Stimulated activated CD8-positive, alpha-beta memory T cell treated with anti-CD3 and anti-CD28 coated beads, Interleukin-15, amount 100 ng/mL, for 1 hour (primary cell): Measurements from ENCODE around the gene ERAL1.
"Not testable (repeated sequence)": the region's sequence is repeated elsewhere in the genome, so short reads cannot be mapped to it uniquely, and the experiment has no call there.

Experiments
- DNase-seq: peaks from one replicate; pipeline ENCODE4 v3.0.0-alpha.2; 2020; ENCODE audit warnings: low read depth

ERAL1 gene

DNA sequence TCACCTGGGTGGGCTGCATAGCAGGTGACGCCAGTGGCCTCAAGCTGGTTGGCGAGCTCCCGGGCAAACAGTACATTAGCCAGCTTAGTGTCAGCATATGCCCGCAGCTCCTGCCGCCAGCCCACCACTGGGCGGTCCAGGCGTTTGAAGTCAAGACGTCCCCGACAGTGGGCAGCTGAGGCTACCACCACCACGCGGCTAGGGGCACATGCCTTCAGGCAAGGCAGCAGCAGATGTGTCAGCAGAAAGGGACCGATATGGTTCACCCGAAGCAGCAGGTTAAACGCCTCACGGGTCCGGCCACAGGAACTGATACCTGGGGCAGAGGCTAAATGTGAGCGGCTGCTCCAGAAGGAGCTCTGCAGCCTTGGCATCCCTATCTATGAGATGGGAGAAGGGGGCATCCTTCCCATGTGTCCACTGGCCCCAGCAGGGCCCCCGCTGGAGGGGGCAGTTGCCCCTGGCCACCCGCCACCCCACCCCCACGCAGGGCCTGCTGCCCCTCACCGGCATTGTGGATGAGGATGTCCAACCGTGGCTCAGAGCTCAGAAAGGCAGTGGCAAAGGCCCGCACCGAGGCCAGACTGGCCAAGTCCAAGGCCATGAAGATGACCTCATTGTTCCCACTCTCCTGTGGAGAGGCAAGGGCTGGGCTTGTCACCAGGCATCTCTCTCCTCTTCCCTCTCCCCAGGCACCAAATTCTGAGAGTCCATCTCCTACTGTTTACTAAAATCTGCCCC lies 46.3 kb downstream of the ERAL1 start:
- DNase-seq = no peak

DNA sequence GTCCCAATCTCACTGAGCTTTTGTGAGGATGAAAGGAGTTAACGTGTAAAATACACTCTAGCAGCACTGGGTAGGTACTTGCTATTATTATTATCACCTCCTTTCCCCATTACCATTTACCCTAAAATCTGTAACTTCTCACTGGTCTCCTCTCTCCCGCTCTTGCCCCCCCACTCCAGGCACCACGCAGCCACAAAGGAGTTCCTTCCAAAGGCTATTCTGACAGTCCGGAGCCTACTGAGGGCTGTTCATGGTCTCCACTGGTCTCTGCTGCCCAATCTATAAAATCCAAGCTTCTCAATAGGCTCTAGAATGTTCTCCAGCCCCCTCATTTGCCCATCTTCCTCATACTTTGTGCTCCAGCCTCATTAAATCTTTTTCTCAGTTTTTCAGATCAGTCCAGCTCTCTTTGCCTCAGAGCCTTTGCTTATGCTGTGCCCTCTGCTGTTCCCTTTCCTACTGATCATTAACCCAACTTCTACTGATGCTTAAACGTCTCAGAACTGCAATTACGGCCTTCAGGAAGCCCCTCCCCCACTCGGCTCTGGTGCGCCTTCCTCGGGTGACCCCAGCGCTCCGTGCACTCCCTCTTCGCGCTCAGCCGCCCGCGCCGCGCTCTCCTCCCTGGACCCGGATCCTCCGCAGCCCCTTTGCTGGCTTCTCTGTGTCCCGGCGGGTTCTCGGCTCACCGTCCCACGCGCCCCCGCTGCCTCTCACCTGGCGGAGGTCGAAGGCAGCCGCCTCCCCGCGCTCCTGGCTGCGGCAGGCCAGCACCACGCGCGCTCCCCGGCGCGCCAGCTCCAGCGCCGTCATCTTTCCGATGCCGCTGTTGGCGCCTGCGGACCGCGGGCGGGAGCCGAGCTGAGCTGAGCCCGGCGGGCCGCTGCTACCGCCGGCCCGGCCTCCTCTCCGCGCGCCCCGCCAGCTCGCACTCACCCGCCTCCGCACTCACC lies 47.3 kb downstream of the ERAL1 start:
- DNase-seq = peak; percentile 10

DNA sequence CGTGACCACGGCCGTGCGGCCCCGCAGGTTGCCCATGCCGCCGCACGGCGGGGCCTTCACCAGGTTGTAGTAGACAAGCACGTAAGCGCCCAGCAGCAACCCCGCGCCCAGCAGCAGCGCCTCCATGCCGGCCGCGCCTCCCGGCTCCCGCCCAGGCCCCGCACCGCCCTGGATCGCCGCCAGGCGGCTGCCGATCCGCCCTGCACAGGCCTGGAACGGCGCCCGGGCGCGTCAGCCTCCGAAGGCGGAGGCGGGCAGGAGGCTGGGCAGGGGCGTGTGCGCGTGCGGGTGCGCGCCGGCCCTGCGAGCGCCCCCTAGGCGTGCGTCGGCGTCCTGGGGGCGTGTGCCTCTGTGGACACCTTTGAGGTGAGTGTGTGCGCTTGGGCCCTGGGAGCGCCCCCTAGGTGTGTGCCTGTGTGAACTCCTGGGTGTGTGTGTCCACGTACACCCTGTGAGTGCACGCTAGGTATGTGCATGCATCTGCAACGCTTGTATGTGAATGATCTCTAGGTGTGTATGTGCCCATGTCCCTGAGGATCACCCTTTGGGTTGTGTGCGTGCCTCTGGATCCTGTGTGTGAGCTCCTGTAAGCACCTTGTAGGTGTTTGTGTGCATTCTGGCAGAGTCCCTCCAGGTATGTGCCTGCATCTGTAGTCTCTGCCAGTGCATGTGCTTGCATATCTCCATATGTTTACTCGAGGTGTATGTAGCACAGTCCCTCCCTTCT lies 48.2 kb downstream of the ERAL1 start, which contains the start of gene DHRS13:
Gene DHRS13 (minus strand): TSS at position 261 of the 727 bp plus-strand sequence. CDS start 135 bp downstream, at position 126.
- peak; percentile 79 for DNase-seq

DNA sequence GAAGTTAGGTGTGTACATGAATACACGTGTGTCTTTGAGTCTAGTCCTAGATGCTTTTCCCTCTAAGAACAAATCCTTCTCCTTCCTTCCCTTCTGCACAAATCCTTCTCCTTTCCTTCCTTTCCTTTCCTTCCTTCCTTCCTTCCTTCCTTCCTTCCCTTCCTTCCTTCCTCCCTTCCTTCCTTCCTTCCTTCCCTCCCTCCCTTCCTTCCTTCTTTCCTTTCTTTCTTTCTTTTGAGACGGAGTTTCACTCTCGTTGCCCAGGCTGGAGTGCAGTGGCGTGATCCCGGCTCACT lies 48.7 kb downstream of the ERAL1 start:
- DNase-seq = not testable (repeated sequence)

DNA sequence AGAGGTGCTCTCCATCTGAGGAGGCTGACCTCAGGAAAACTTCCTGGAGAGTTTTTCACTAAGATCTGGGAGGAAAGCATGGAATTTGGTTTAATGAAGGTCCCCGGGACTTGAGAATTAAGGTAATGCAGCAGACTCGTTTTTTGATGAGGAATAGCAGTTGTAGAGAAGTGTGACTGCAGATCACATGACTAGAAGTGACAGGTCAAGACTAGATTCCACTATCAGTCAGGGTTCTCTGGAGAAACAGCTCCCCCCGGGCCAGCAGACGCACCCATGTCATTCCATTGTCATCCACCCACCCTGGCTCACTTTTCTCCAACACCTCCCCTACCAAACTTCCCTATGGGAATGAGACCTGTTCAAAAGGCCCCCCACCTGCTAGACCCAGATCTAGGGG lies 50.0 kb downstream of the ERAL1 start:
- DNase-seq = no peak

DNA sequence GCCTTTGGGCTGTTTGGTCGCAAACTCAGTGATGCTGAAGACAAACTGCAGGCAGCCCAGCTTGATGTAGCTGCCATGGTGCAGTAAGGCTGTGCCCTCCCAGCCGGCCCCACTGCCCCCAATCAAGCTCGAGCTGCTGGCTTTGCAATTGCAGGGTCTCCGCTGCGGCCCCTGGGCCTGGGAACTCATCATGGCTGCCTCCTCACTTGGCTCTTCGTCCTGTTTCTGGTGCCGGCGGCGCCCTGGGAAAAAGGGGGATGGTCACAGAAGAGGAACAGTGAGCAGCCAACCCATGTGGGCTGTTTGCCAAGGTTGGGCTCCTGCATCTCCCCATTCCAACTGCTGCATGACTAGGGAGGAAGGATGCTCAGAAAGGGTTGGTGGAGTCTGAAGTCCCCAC lies 51.5 kb downstream of the ERAL1 start:
- DNase-seq = no peak

DNA sequence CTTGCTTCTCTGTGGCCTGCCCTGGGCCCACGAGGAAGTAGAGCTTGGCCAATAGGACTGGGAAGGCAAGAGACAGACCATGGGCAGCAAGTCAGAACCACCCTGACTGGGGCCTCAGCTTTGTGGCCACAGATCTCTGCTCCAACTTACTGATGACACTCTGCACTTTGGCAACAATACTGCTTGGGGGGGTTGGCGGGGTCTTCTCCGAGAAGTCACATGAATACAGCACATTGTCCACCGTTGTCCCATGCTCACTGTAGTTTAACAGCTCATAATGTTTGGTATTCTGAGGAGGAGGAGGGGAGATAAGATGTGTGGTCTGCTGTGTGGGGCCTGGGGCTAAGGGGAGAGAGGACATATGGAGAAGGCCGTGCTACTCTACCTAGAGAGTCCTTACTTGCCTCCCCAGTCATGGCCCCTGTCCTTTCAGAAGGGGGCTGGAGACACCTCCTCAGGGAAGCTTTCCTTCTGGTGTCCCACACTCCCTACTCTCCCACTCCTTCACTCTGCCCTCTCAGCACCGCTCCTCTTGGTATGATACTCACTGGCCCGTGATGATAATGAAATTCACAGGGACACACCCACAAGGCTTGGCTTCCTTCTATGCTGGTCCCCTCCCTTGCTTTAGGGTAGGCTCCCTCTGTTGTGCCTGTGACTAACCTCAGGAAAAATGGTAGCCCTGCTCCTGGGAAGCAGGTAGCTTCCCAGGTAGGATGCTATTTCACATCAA lies 52.1 kb downstream of the ERAL1 start:
- no peak for DNase-seq

DNA sequence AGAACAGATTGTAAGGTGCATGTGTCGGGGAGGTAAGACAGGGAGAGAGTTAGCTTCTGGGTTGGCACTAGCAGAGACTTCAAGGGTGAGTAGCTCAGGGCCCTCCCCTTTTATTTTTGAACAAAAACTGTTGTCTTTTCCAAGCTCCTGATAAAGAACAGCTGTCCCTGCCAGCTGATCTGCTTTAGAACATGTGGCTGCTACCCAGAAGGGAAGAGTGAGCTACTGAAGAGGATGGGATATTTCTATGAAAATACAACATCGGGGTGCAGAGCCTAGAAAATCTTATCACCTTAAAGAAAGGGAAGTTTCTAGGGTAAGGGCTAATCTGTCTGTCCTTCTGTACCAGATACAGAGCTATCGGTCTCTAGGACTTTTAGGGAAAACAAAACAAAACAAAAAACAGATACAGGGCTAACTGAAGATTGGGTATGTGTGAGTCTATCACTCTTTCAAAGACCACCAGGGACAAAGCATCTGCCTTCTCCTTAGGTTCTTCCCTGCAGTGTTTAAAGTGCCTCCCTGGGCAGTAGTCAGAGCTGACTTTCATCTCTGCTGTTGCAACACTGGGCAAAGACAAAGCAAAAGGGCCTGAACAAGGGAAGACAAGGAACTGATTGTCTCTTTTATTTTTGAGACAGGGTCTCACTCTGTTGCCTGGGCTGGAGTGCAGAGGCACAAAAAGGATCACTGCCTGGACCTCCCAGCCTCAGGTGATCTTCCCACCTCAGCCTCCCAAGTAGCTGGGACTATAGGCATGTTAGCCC lies 53.1 kb downstream of the ERAL1 start:
- no peak for DNase-seq

DNA sequence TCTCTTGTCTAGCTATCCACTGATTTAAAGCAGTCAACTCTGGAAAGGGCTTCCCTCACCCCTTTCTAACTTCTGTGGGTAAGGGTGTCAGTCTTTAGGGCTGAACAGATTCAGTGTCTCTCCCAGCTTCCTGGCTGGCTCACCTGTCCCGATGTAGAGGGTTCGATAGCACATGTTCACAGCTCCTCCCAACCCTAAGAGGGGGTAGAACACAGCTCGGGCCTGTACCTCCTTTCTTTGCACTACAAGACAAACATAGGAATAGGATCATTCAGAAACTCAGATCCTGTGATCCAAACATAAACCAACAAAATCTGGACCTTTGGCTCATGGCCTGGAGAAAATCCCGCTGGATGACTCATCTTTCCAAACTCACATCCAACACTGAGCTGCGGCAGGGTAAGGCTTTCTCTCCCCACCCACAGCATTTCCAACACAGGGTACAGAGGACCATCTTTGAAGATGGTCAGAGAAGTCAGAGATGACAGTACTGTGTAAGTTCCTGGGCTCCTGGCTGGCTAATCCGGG lies 53.9 kb downstream of the ERAL1 start:
- no peak for DNase-seq

DNA sequence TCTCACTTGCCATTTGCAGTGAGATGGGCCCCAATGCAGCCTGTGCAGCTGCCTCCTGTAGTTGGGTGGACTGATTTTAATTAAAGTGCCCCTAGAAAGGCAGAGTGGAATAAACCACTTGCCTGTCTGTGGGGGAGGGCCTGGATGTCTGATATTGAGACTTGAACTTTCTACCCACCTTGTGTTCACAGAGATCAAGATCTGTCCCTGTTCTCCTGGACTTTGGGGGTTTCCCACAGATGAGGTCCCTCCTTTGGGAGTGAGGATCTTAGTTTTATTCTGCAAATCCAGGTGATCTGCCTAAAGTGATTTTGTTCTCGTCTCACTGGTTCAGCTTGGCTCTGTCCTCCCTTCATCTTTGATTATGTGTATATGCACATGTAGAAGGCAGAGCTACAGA lies 55.7 kb downstream of the ERAL1 start:
- no peak for DNase-seq
